Measurements from ENCODE around the gene PGA5. TPM values are rescaled to one million over a fixed set of nuclear protein-coding genes. Genes with fewer than 3 reads are reported as not detected.
"Not testable (repeated sequence)": the region's sequence is repeated elsewhere in the genome, so short reads cannot be mapped to it uniquely, and the experiment has no call there.

The PGA5 gene
- not detected for total RNA-seq

- H3K9me3 ChIP-seq (ENCODE audit: control insufficient read depth in 3 of 3, low read length in 3 of 3); H3K4me3 ChIP-seq (ENCODE audit: low read length in 3 of 3); H3K36me3 ChIP-seq (ENCODE audit: control insufficient read depth in 3 of 3, insufficient read depth in 3 of 3, low read length in 3 of 3); H3K4me1 ChIP-seq (ENCODE audit: control insufficient read depth in 3 of 3, insufficient read depth in 3 of 3, low read length in 3 of 3); H3K27me3 ChIP-seq (ENCODE audit: control insufficient read depth in 3 of 3, insufficient read depth in 3 of 3, low read length in 3 of 3); H3K27ac ChIP-seq (ENCODE audit: low read depth, low read length); H3K9ac ChIP-seq (ENCODE audit: low read depth in 1 of 3, low read length in 3 of 3): not testable (repeated sequence)
These were observed at the start of gene PGA5 for GRCh38 chr11:61240875-61241274. TSS of gene PGA5 (plus strand) at chr11:61241175. CDS start at chr11:61241227, 52 bp downstream.

- Histone ChIP-seq H3K4me3 (ENCODE audit: low read length in 3 of 3) (no peak overlapping the region), H3K4me1 (ENCODE audit: control insufficient read depth in 3 of 3, insufficient read depth in 3 of 3, low read length in 3 of 3) (no peaks in the 10 kb centered on the region), H3K36me3 (ENCODE audit: control insufficient read depth in 3 of 3, insufficient read depth in 3 of 3, low read length in 3 of 3) (no peaks in the 10 kb centered on the region), H3K27me3 (ENCODE audit: control insufficient read depth in 3 of 3, insufficient read depth in 3 of 3, low read length in 3 of 3) (peaks cover 0 to 3% (median 1%) of the 10 kb centered on the region in 3 donors), H3K9me3 (ENCODE audit: control insufficient read depth in 3 of 3, low read length in 3 of 3) (peaks cover 0 to 2% (median under 1%) of the 10 kb centered on the region in 3 donors), H3K9ac (ENCODE audit: low read depth in 1 of 3, low read length in 3 of 3) (no peak overlapping the region), H3K27ac (ENCODE audit: low read depth, low read length) (no peak overlapping the region)
These were observed 47.4 kb upstream of the PGA5 start for GRCh38 chr11:61193596-61193995.

GRCh38 chr11:61194169-61194671, 46.8 kb upstream of the PGA5 start:
- Histone ChIP-seq H3K4me1 (ENCODE audit: control insufficient read depth in 3 of 3, insufficient read depth in 3 of 3, low read length in 3 of 3) (no peaks in the 10 kb centered on the region), H3K9ac (ENCODE audit: low read depth in 1 of 3, low read length in 3 of 3) (no peak overlapping the region), H3K4me3 (ENCODE audit: low read length in 3 of 3) (no peak overlapping the region), H3K27me3 (ENCODE audit: control insufficient read depth in 3 of 3, insufficient read depth in 3 of 3, low read length in 3 of 3) (peaks cover 0 to 3% (median 0%) of the 10 kb centered on the region in 3 donors), H3K27ac (ENCODE audit: low read depth, low read length) (no peak overlapping the region), H3K9me3 (ENCODE audit: control insufficient read depth in 3 of 3, low read length in 3 of 3) (peaks cover 2 to 5% (median 4%) of the 10 kb centered on the region in 3 donors), H3K36me3 (ENCODE audit: control insufficient read depth in 3 of 3, insufficient read depth in 3 of 3, low read length in 3 of 3) (no peaks in the 10 kb centered on the region)

- no peaks in the 10 kb centered on the region for H3K4me1 ChIP-seq (ENCODE audit: control insufficient read depth in 3 of 3, insufficient read depth in 3 of 3, low read length in 3 of 3)
- peaks cover 2 to 6% (median 5%) of the 10 kb centered on the region in 3 donors for H3K9me3 ChIP-seq (ENCODE audit: control insufficient read depth in 3 of 3, low read length in 3 of 3)
- no peaks in the 10 kb centered on the region for H3K36me3 ChIP-seq (ENCODE audit: control insufficient read depth in 3 of 3, insufficient read depth in 3 of 3, low read length in 3 of 3)
- no peak overlapping the region for H3K27ac ChIP-seq (ENCODE audit: low read depth, low read length)
- H3K27me3 ChIP-seq (ENCODE audit: control insufficient read depth in 3 of 3, insufficient read depth in 3 of 3, low read length in 3 of 3), result peaks cover 0 to 3% (median 0%) of the 10 kb centered on the region in 3 donors
- no peak overlapping the region for H3K4me3 ChIP-seq (ENCODE audit: low read length in 3 of 3)
- no peak overlapping the region for H3K9ac ChIP-seq (ENCODE audit: low read depth in 1 of 3, low read length in 3 of 3)
These were observed 45.8 kb upstream of the PGA5 start for GRCh38 chr11:61194981-61195695.

- Histone ChIP-seq H3K9ac (ENCODE audit: low read depth in 1 of 3, low read length in 3 of 3) (no peak overlapping the region), H3K27me3 (ENCODE audit: control insufficient read depth in 3 of 3, insufficient read depth in 3 of 3, low read length in 3 of 3) (peaks cover 0 to 3% (median 0%) of the 10 kb centered on the region in 3 donors), H3K9me3 (ENCODE audit: control insufficient read depth in 3 of 3, low read length in 3 of 3) (peaks cover 2 to 6% (median 5%) of the 10 kb centered on the region in 3 donors), H3K27ac (ENCODE audit: low read depth, low read length) (no peak overlapping the region), H3K4me3 (ENCODE audit: low read length in 3 of 3) (no peak overlapping the region), H3K36me3 (ENCODE audit: control insufficient read depth in 3 of 3, insufficient read depth in 3 of 3, low read length in 3 of 3) (no peaks in the 10 kb centered on the region), H3K4me1 (ENCODE audit: control insufficient read depth in 3 of 3, insufficient read depth in 3 of 3, low read length in 3 of 3) (no peaks in the 10 kb centered on the region)
These were observed 45.3 kb upstream of the PGA5 start for GRCh38 chr11:61195719-61196118.

GRCh38 chr11:61198361-61198760, 42.6 kb upstream of the PGA5 start:
- Histone ChIP-seq H3K27ac (ENCODE audit: low read depth, low read length) (no peak overlapping the region), H3K9me3 (ENCODE audit: control insufficient read depth in 3 of 3, low read length in 3 of 3) (peaks cover 2 to 6% (median 5%) of the 10 kb centered on the region in 3 donors), H3K9ac (ENCODE audit: low read depth in 1 of 3, low read length in 3 of 3) (no peak overlapping the region), H3K4me3 (ENCODE audit: low read length in 3 of 3) (no peak overlapping the region), H3K4me1 (ENCODE audit: control insufficient read depth in 3 of 3, insufficient read depth in 3 of 3, low read length in 3 of 3) (no peaks in the 10 kb centered on the region), H3K27me3 (ENCODE audit: control insufficient read depth in 3 of 3, insufficient read depth in 3 of 3, low read length in 3 of 3) (peaks cover 0 to 3% (median 0%) of the 10 kb centered on the region in 3 donors), H3K36me3 (ENCODE audit: control insufficient read depth in 3 of 3, insufficient read depth in 3 of 3, low read length in 3 of 3) (no peaks in the 10 kb centered on the region)

GRCh38 chr11:61198948-61199523, 41.9 kb upstream of the PGA5 start:
- Histone ChIP-seq H3K9ac (ENCODE audit: low read depth in 1 of 3, low read length in 3 of 3) (no peak overlapping the region), H3K9me3 (ENCODE audit: control insufficient read depth in 3 of 3, low read length in 3 of 3) (peaks cover 2 to 6% (median 5%) of the 10 kb centered on the region in 3 donors), H3K4me3 (ENCODE audit: low read length in 3 of 3) (no peak overlapping the region), H3K27me3 (ENCODE audit: control insufficient read depth in 3 of 3, insufficient read depth in 3 of 3, low read length in 3 of 3) (peaks cover 0 to 3% (median 0%) of the 10 kb centered on the region in 3 donors), H3K27ac (ENCODE audit: low read depth, low read length) (no peak overlapping the region), H3K36me3 (ENCODE audit: control insufficient read depth in 3 of 3, insufficient read depth in 3 of 3, low read length in 3 of 3) (no peaks in the 10 kb centered on the region), H3K4me1 (ENCODE audit: control insufficient read depth in 3 of 3, insufficient read depth in 3 of 3, low read length in 3 of 3) (no peaks in the 10 kb centered on the region)

- no peaks in the 10 kb centered on the region for H3K4me1 ChIP-seq (ENCODE audit: control insufficient read depth in 3 of 3, insufficient read depth in 3 of 3, low read length in 3 of 3)
- H3K4me3 ChIP-seq (ENCODE audit: low read length in 3 of 3), result no peak overlapping the region
- no peak overlapping the region for H3K27ac ChIP-seq (ENCODE audit: low read depth, low read length)
- peaks cover 0 to 3% (median 3%) of the 10 kb centered on the region in 3 donors for H3K27me3 ChIP-seq (ENCODE audit: control insufficient read depth in 3 of 3, insufficient read depth in 3 of 3, low read length in 3 of 3)
- no peak overlapping the region for H3K9ac ChIP-seq (ENCODE audit: low read depth in 1 of 3, low read length in 3 of 3)
- H3K36me3 ChIP-seq (ENCODE audit: control insufficient read depth in 3 of 3, insufficient read depth in 3 of 3, low read length in 3 of 3), result no peaks in the 10 kb centered on the region
- H3K9me3 ChIP-seq (ENCODE audit: control insufficient read depth in 3 of 3, low read length in 3 of 3), result peaks cover 2 to 6% (median 5%) of the 10 kb centered on the region in 3 donors
These were observed 39.5 kb upstream of the PGA5 start for GRCh38 chr11:61201476-61201875.

- not testable (repeated sequence) for H3K9ac ChIP-seq (ENCODE audit: low read depth in 1 of 3, low read length in 3 of 3); H3K4me3 ChIP-seq (ENCODE audit: low read length in 3 of 3); H3K9me3 ChIP-seq (ENCODE audit: control insufficient read depth in 3 of 3, low read length in 3 of 3); H3K27me3 ChIP-seq (ENCODE audit: control insufficient read depth in 3 of 3, insufficient read depth in 3 of 3, low read length in 3 of 3); H3K36me3 ChIP-seq (ENCODE audit: control insufficient read depth in 3 of 3, insufficient read depth in 3 of 3, low read length in 3 of 3); H3K4me1 ChIP-seq (ENCODE audit: control insufficient read depth in 3 of 3, insufficient read depth in 3 of 3, low read length in 3 of 3); H3K27ac ChIP-seq (ENCODE audit: low read depth, low read length)
These were observed 37.8 kb upstream of the PGA5 start, which contains the start of gene PGA3 for GRCh38 chr11:61202950-61203746. TSS of gene PGA3 (plus strand) at chr11:61203515. CDS start at chr11:61203565, 50 bp downstream.

Data from skeletal muscle tissue (tissue), 4 donors.